HG02588 (cell line): ENCODE data around the gene DIPK1A.

ENCODE experiments used
- ATAC-seq: cut with Tn5 transposase; IDR thresholded peaks from one replicate; pipeline ENCODE4 v1.9.1; 2021; ENCODE audit warnings: mild to moderate bottlenecking, moderate library complexity; ENCODE audit not compliant: unreplicated experiment

DIPK1A gene

DNA sequence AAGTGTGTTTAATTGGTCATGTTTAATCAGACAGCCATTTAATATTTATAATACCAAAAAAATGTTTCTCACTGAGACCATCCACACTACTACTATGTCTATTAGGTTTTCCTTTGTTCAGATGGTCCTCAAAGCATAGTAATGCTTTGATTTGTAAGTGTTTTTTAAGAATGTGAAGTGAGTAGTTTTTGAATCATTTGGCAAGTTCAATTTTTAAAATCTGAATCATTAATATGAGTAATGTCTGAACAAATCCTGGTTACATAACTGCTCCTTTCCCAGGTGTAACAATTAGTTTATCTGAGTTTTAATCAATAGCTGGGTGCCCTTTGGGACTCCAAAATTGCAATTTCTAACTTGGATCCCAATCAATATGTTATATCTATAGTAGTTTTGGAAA, 152.9 kb downstream of the DIPK1A start:
- ATAC-seq, result no peak

DNA sequence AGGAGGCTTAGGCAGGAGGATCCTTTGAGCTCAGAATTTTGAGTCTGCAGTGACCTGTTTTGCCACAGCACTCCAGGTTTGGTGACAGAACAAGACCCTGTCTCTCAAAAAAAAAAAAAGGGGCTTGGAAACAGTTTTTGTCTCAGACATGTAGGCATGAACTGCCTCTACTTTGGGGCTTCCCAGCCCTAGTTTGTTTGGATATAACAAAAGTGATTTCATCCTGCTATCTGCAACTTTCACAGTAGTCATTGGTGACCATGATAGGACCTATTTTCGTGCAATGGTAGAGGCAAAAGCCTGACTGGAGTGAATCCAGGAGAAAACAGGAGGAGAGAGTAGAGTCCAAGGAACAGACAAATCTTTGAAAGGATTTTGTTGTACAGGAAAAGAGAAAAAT, 156.0 kb downstream of the DIPK1A start:
- ATAC-seq, result no peak

DNA sequence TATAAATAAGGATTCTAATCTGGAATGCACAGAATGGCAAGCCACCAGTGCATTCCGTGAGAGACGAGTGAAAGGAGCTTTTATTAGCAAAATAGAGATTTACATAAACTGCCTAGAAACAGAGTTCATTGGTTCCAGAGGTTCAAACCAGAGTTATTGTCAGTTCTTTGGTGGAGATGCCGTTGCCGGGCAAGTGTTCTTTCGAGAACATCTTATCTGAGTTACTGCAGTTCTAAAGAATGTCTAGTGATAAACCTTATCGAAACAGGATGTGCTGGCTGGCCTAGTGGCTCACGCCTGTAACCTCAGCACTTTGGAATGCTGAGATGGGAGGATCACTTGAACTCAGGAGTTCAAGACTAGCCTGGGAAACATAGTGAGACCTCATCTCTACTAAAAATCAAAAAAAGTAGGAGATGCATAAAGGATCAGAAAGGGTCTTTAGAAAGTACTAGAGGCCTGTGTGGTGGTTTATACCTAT, 156.5 kb downstream of the DIPK1A start:
- no peak for ATAC-seq

DNA sequence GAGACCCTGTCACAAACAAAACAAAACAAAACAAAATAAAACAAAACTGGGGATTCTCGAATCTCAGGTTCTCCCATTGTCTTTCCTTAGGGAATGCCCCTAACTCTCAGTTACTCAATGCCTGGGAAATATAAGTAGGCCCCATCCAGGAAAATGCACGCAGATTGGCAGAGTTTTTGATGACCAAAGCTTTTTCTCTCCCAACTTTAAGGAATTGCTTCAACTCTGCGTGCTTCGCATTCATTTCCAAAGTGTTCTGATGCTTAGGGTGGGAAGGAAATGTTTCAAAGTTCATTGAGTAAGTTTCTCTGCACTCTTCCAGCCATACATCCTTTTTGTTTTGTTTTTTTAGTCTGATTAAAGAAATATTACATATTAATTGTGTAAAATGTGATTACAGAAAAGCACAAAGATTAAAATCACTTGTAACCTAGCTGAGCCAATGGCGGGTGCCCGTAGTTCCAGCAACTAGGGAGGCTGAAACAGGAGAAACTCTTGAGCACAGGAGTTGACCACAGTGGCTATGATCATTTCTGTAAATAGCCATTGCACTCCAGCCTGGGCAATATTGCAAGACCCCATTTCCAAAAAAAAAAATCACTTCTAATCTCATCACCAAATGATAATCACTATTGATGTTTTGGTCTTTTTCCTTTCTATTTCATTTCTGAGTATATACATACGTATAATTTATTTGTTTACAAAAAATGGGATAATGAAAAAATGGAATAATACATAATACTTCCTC, 157.9 kb downstream of the DIPK1A start:
- ATAC-seq, result no peak

DNA sequence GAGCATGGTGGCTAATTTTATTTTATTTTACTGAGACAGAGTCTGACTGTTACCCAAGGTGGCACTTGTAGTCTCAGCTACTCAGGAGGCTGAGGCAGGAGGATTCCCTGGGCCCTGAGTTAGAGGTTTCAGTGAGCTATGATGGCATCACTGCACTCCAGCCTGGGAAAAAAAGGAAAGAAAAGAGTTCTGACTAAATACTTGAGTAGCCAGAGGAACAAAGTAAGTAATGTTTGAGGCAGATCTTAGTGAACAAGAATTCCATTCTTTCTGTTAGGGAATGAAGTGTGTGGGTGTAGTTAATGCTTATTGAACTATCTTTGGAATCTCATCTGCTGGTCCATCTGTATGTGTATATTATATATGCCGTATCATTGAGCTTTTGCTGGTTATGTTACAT, 163.3 kb downstream of the DIPK1A start:
- no peak for ATAC-seq

DNA sequence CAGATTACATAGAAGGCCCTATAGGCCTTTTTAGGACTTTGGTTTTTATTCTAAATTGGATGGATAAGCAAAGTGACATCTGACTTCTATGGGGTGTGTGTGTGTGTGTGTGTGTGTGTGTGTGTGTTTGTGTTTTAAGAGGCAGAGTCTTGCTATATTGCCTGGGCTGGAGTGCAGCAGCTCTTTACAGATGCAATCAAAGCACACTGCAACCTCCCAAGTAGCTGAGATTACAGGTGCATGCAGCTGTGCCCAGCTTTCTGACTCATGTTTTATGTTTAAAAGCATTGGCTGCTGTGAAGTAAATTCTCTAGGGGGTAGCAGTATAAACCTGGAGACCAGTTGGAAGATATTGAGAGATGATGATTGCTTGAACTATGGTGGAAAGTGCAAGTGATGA, 164.0 kb downstream of the DIPK1A start:
- no peak for ATAC-seq

DNA sequence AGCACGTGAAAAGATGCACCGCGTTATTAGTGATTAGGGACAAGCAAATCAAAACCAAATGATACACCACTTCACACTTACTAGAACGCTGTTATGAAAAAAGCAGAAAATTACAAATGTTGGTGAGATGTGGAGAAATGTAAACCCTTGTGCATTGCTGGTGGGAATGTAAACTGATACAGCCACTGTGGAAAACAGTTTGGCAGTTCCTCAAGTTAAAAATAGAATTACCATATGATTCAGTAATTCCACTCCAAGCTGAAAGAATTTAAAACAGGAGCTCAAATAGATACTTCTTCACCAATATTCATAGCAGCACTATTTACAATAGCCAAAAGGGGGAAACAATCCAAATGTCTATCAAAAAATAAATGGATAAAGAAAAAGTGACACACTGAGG, 166.1 kb downstream of the DIPK1A start:
- no peak for ATAC-seq

DNA sequence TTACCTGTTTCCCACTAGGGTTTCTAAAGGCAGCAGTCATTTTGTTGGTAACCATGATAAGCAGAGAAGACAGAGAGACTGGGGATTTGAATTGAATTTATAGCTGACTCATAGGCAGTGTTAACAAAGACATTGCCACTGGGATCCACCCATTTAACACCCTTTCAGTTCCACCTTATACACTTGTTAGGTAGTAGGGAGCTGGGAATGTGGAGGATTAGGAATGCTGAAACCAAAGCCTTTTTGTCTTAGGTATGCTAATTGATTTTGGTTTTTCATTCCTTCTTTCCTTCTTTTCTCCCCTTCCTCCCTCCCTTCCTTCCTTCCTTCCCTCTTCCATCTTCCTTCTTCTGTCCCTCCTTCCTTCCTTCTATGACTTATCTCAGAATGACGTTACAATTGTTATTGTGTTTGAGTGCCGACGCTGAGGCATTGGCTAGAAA, 168.9 kb downstream of the DIPK1A start:
- ATAC-seq, result no peak
